Stomach (tissue), 4 donors: ENCODE data around the gene NSD1.

ENCODE experiments used
- POLR2A ChIP-seq, 4 donors: fragments of 450-650 bp; IDR thresholded peaks; one replicate each; pipeline ENCODE4 v1.6.1; 2016; ENCODE audit warnings: antibody characterized with exemption in 4 of 4, control low read depth in 2 of 4, mild to moderate bottlenecking in 1 of 4, moderate library complexity in 1 of 4
- TF ChIP-seq, protein P1 (sequence below), 7 experiments: fragments of 450-650 bp in 4 of 7; fragments of 200-600 bp in 3 of 7; sonication (generic) in 3 of 7; IDR thresholded peaks; one replicate each; pipeline ENCODE4 v1.5.1; 2016 to 2019; ENCODE audit warnings: antibody characterized with exemption in 7 of 7, control low read depth in 2 of 7, mild to moderate bottlenecking in 1 of 7

DNA sequence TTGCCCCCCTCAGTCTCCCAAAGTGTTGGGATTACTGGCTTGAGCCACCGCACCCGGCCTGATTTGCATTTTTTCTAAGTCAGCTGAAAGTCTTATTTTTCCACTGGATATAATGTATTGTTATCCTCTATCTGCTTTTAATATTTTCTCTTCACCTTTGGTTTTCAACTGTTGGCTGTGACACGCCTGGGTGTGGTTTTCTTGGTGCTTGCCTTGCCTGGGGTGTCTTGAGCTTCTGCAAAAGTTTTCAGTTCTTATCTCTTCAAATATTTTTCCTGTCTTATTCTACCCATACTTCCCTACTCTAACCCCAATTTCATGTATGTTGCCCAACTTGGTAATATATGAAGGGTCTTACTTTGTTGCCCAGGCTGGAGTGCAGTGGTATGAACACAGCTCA, 182.4 kb downstream of the NSD1 start:
- TF ChIP-seq POLR2A (IDR thresholded peaks at IDR 0.05): no peak
- TF ChIP-seq, protein P1, sequence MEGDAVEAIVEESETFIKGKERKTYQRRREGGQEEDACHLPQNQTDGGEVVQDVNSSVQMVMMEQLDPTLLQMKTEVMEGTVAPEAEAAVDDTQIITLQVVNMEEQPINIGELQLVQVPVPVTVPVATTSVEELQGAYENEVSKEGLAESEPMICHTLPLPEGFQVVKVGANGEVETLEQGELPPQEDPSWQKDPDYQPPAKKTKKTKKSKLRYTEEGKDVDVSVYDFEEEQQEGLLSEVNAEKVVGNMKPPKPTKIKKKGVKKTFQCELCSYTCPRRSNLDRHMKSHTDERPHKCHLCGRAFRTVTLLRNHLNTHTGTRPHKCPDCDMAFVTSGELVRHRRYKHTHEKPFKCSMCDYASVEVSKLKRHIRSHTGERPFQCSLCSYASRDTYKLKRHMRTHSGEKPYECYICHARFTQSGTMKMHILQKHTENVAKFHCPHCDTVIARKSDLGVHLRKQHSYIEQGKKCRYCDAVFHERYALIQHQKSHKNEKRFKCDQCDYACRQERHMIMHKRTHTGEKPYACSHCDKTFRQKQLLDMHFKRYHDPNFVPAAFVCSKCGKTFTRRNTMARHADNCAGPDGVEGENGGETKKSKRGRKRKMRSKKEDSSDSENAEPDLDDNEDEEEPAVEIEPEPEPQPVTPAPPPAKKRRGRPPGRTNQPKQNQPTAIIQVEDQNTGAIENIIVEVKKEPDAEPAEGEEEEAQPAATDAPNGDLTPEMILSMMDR (IDR thresholded peaks at IDR 0.05): no peak
